GM12801 (cell line): Measurements from ENCODE around the gene CD81.

Experiments used
- CTCF ChIP-seq: IDR thresholded peaks from one replicate; pipeline ENCODE4 v1.5.1; 2011; ENCODE audit warnings: control low read depth; ENCODE audit not compliant: insufficient read length; ENCODE audit errors: extremely low read depth

Gene CD81

GRCh38 chr11:2402890-2403645 lies 26.0 kb downstream of the CD81 start:
- TF ChIP-seq CTCF = no peak

- TF ChIP-seq CTCF = no peak
These were observed 27.7 kb downstream of the CD81 start for GRCh38 chr11:2404735-2405196.

- no peak for TF ChIP-seq CTCF
These were observed 29.3 kb downstream of the CD81 start for GRCh38 chr11:2406451-2406850.

- no peak for TF ChIP-seq CTCF
These were observed 29.8 kb downstream of the CD81 start for GRCh38 chr11:2406878-2407410.

GRCh38 chr11:2408671-2409070 lies 31.6 kb downstream of the CD81 start:
- TF ChIP-seq CTCF = no peak

- TF ChIP-seq CTCF = no peak
These were observed 32.0 kb downstream of the CD81 start for GRCh38 chr11:2409126-2409525.

GRCh38 chr11:2409611-2410468 lies 32.7 kb downstream of the CD81 start:
- no peak for TF ChIP-seq CTCF
